HepG2 (cell line): ENCODE measurements around the gene SLCO4A1. TPM values are rescaled to one million over a fixed set of nuclear protein-coding genes. Genes with fewer than 3 reads are reported as not detected.

Source experiments
- DPF2 ChIP-seq: sonication (generic); formaldehyde crosslinking; IDR thresholded peaks from 2 replicates; pipeline ENCODE4 v1.4.0; 2020; ENCODE audit warnings: mild to moderate bottlenecking, low read depth, missing genetic modification reagents, borderline replicate concordance
- EP300 ChIP-seq, 3 experiments: sonication (generic) in 1 of 3; formaldehyde crosslinking in 1 of 3; IDR thresholded peaks; 2 replicates each; pipeline versions ENCODE4 v1.5.1 to v1.6.1; 2011 to 2020; ENCODE audit warnings: low read depth in 2 of 3, low read length in 2 of 3, borderline replicate concordance in 1 of 3, improper control_type of control experiment in 1 of 3, mild to moderate bottlenecking in 1 of 3, missing genetic modification reagents in 1 of 3, moderate library complexity in 1 of 3
- MTA1 ChIP-seq: sonication (generic); formaldehyde crosslinking; IDR thresholded peaks from 2 replicates; pipeline ENCODE4 v1.4.0; 2020; ENCODE audit warnings: missing genetic modification reagents, mild to moderate bottlenecking, borderline replicate concordance
- RFX5 ChIP-seq: IDR thresholded peaks from 2 replicates; pipeline ENCODE4 v1.6.1; 2011; ENCODE audit warnings: low read depth, low read length, improper control_type of control experiment
- SKI ChIP-seq: fragments of 450-650 bp; IDR thresholded peaks from one replicate; pipeline ENCODE4 v1.6.1; 2018; ENCODE audit warnings: mild to moderate bottlenecking; ENCODE audit not compliant: partially characterized antibody
- XRCC5 ChIP-seq: fragments of 200-400 bp; formaldehyde crosslinking; optimal IDR thresholded peaks from 2 replicates; pipeline ENCODE3; 2017; ENCODE audit warnings: mild to moderate bottlenecking, low read length
- ZBTB42 ChIP-seq: sonication (generic); formaldehyde crosslinking; IDR thresholded peaks from 2 replicates; pipeline ENCODE4 v1.5.0; 2020; ENCODE audit warnings: mild to moderate bottlenecking, missing genetic modification reagents
- ZBTB7A ChIP-seq: sonication (generic); formaldehyde crosslinking; IDR thresholded peaks from 2 replicates; pipeline ENCODE4 v1.8.0; 2022; ENCODE audit warnings: mild to moderate bottlenecking, missing genetic modification reagents
- ZNF292 ChIP-seq: sonication (generic); formaldehyde crosslinking; IDR thresholded peaks from 2 replicates; pipeline ENCODE4 v1.8.1; 2022; ENCODE audit warnings: mild to moderate bottlenecking, low read depth, missing genetic modification reagents, borderline replicate concordance
- ZNF335 ChIP-seq: sonication (generic); formaldehyde crosslinking; IDR thresholded peaks from 2 replicates; pipeline ENCODE4 v1.4.0; 2020; ENCODE audit warnings: missing genetic modification reagents
- ZNF367 ChIP-seq: sonication (generic); formaldehyde crosslinking; IDR thresholded peaks from 2 replicates; pipeline ENCODE4 v1.4.0; 2020; ENCODE audit warnings: missing genetic modification reagents, borderline replicate concordance
- ZNF615 ChIP-seq: sonication (generic); formaldehyde crosslinking; IDR thresholded peaks from 2 replicates; pipeline ENCODE4 v1.5.0; 2020; ENCODE audit warnings: mild to moderate bottlenecking, missing genetic modification reagents, borderline replicate concordance
- ZZZ3 ChIP-seq: sonication (generic); formaldehyde crosslinking; IDR thresholded peaks from 2 replicates; pipeline ENCODE4 v1.4.0; 2020; ENCODE audit warnings: missing genetic modification reagents, mild to moderate bottlenecking, borderline replicate concordance
- polyA plus RNA-seq, 8 experiments: library from polyadenylated mRNA; depleted of rRNA in 3 of 8; stranded (reverse) in 7 of 8; unstranded in 1 of 8; fragments of >200 nt; fragmentation: Illumina TruSeq in 4 of 8; extraction: Trizol in 4 of 8; gene quantifications; 2 replicates each; pipeline versions ENCODE4 v1.2.1 to v1.2.3, GENCODE V29; 2011 to 2016; ENCODE audit warnings: low read depth in 4 of 8, missing spikeins in 1 of 8, mixed read lengths in 1 of 8; ENCODE audit not compliant: insufficient read depth in 1 of 8
- total RNA-seq, 5 experiments: library from RNA; depleted of rRNA; stranded (reverse); fragments of >200 nt; fragmentation: Illumina TruSeq; extraction: Trizol; gene quantifications; 2 replicates each; pipeline ENCODE4 v1.2.3, GENCODE V29; 2016; ENCODE audit warnings: low read depth in 1 of 5
- TF ChIP-seq, protein P1 (sequence below): sonication (generic); formaldehyde crosslinking; IDR thresholded peaks from 2 replicates; pipeline ENCODE4 v1.9.0; 2022; ENCODE audit warnings: missing genetic modification reagents, mild to moderate bottlenecking, borderline replicate concordance
- TF ChIP-seq, protein P2 (sequence below): IDR thresholded peaks from 2 replicates; pipeline ENCODE4 v1.6.1; 2016; ENCODE audit warnings: mild to moderate bottlenecking
- TF ChIP-seq, protein P3 (sequence below): IDR thresholded peaks from 2 replicates; pipeline ENCODE4 v1.6.1; 2016; ENCODE audit warnings: mild to moderate bottlenecking, missing biosample characterization, missing genetic modification reagents
- TF ChIP-seq, protein P4 (sequence below): sonication (generic); formaldehyde crosslinking; IDR thresholded peaks from 2 replicates; pipeline ENCODE4 v1.4.0; 2020; ENCODE audit warnings: missing genetic modification reagents
- TF ChIP-seq, protein P5 (sequence below), 2 experiments: sonication (generic) in 1 of 2; formaldehyde crosslinking in 1 of 2; IDR thresholded peaks; 2 replicates each; pipeline versions ENCODE4 v1.4.0 to v1.6.1; 2018 to 2020; ENCODE audit warnings: missing genetic modification reagents in 2 of 2, borderline replicate concordance in 1 of 2, low read depth in 1 of 2, mild to moderate bottlenecking in 1 of 2, missing biosample characterization in 1 of 2

Gene SLCO4A1
- total and polyA plus RNA-seq, 2 of the 13 experiments (the other 11 are each of a cell fraction or from before 2014, with no cell fraction given): 55.5 to 112 TPM

DNA sequence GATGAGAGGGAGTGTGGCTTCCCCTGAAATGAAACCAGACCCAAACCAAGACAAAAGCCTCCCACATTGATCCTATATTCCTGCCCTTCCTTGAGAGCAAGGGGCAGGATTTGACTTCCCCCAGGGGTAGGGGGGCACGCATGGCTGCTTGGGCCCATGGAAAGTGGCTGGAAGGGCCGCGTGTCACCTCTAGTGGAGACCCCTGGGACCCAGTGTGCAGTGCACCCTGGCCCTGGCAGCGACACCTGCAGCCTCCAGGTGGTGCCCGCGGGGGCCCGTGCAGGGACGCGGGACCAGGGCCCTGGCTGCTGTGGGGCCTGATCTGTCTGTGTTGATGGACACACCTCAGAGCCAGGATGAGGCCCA, 18.0 kb upstream of the SLCO4A1 start (continued):
- TF ChIP-seq, protein P1, sequence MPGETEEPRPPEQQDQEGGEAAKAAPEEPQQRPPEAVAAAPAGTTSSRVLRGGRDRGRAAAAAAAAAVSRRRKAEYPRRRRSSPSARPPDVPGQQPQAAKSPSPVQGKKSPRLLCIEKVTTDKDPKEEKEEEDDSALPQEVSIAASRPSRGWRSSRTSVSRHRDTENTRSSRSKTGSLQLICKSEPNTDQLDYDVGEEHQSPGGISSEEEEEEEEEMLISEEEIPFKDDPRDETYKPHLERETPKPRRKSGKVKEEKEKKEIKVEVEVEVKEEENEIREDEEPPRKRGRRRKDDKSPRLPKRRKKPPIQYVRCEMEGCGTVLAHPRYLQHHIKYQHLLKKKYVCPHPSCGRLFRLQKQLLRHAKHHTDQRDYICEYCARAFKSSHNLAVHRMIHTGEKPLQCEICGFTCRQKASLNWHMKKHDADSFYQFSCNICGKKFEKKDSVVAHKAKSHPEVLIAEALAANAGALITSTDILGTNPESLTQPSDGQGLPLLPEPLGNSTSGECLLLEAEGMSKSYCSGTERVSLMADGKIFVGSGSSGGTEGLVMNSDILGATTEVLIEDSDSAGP (CRISPR knock-in tag): peak; percentile 30
- TF ChIP-seq, protein P2, sequence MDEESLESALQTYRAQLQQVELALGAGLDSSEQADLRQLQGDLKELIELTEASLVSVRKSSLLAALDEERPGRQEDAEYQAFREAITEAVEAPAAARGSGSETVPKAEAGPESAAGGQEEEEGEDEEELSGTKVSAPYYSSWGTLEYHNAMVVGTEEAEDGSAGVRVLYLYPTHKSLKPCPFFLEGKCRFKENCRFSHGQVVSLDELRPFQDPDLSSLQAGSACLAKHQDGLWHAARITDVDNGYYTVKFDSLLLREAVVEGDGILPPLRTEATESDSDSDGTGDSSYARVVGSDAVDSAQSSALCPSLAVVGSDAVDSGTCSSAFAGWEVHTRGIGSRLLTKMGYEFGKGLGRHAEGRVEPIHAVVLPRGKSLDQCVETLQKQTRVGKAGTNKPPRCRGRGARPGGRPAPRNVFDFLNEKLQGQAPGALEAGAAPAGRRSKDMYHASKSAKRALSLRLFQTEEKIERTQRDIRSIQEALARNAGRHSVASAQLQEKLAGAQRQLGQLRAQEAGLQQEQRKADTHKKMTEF: peak; percentile 13; the same call in 1 of the 2 replicates
- TF ChIP-seq ZZZ3 (peak; percentile 85; the same call in 1 of the 2 replicates), MTA1 (CRISPR knock-in tag) (no peak; the same call in 1 of the 2 replicates), ZNF367 (no peak), ZNF335 (CRISPR knock-in tag) (no peak), ZNF292 (CRISPR knock-in tag) (peak; percentile 46), ZNF615 (0 out of 2 replicates have a peak, but pooled peaks have one; percentile 51), ZBTB7A (CRISPR knock-in tag) (peak; percentile 93), RFX5 (peak; percentile 14; the same call in 1 of the 2 replicates), DPF2 (CRISPR knock-in tag) (0 out of 2 replicates have a peak, but pooled peaks have one; percentile 19), ZBTB42 (CRISPR knock-in tag) (peak; percentile 55; the same call in 1 of the 2 replicates), XRCC5 (peak; percentile 50), SKI (peak; percentile 4), EP300 (IDR thresholded peaks at IDR 0.05; ENCODE audit: low read depth in 2 of 2, low read length in 2 of 2) (no peak), EP300 (CRISPR knock-in tag; IDR thresholded peaks at IDR 0.05; ENCODE audit: borderline replicate concordance) (peak; percentile 12; the same call in 1 of the 2 replicates)
- TF ChIP-seq, protein P3, sequence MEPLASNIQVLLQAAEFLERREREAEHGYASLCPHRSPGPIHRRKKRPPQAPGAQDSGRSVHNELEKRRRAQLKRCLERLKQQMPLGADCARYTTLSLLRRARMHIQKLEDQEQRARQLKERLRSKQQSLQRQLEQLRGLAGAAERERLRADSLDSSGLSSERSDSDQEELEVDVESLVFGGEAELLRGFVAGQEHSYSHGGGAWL (CRISPR knock-in tag): peak; percentile 30; the same call in 1 of the 2 replicates
- TF ChIP-seq, protein P4, sequence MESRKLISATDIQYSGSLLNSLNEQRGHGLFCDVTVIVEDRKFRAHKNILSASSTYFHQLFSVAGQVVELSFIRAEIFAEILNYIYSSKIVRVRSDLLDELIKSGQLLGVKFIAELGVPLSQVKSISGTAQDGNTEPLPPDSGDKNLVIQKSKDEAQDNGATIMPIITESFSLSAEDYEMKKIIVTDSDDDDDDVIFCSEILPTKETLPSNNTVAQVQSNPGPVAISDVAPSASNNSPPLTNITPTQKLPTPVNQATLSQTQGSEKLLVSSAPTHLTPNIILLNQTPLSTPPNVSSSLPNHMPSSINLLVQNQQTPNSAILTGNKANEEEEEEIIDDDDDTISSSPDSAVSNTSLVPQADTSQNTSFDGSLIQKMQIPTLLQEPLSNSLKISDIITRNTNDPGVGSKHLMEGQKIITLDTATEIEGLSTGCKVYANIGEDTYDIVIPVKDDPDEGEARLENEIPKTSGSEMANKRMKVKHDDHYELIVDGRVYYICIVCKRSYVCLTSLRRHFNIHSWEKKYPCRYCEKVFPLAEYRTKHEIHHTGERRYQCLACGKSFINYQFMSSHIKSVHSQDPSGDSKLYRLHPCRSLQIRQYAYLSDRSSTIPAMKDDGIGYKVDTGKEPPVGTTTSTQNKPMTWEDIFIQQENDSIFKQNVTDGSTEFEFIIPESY (CRISPR knock-in tag): peak; percentile 92
- TF ChIP-seq, protein P5, sequence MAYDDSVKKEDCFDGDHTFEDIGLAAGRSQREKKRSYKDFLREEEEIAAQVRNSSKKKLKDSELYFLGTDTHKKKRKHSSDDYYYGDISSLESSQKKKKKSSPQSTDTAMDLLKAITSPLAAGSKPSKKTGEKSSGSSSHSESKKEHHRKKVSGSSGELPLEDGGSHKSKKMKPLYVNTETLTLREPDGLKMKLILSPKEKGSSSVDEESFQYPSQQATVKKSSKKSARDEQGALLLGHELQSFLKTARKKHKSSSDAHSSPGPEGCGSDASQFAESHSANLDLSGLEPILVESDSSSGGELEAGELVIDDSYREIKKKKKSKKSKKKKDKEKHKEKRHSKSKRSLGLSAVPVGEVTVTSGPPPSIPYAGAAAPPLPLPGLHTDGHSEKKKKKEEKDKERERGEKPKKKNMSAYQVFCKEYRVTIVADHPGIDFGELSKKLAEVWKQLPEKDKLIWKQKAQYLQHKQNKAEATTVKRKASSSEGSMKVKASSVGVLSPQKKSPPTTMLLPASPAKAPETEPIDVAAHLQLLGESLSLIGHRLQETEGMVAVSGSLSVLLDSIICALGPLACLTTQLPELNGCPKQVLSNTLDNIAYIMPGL (CRISPR knock-in tag; IDR thresholded peaks at IDR 0.05; ENCODE audit: borderline replicate concordance in 1 of 2, low read depth in 1 of 2): peak; percentile 79 to 91; a peak in 2 of 4 replicates
